Measurements from ENCODE around the gene LRP8. TPM values are rescaled to one million over a fixed set of nuclear protein-coding genes. Genes with fewer than 3 reads are reported as not detected.

The LRP8 gene
- total and polyA plus RNA-seq, 2 donors (not counting 3 experiments of a cell fraction or from before 2014, with no cell fraction given): 40.9 to 62.2 TPM

DNA sequence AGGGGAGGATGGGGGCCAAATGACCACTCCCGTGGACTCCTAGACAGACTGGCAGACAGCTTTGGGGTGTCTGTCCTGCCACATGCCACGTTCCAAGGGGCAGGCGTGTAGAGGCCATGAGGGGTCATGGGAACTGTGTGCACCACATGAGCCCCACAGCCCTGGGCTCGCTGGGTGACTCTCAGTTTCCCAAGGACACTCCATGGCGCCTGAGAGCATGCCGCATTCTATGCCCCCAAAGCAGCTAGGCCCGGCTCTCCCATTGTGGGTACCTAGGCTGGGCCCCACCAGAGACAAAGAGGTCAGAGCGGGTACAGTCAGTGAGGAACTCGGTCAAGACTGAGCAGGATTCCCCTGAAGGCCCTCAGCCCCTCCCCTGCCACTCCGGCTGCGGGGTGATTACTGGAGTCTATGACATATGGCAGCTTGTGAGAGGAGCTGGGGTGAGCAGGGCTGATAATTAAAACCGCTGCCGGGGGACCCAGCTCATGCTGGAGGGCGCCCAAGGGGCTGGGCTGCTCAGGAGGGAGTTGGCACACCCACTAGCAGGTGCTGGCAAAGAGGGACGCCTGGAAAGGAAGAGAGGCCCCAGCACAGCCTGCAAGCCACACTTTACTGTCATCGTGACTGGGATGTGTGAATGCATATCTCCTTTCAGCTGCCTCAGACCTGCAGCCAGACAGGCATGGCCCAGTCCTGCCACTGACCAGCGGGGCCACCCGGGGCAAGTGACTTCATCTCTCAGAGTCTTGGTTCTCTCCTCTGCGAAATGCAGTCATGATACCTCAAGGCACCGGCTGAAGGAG lies 8.4 kb downstream of the LRP8 start:
- TF ChIP-seq, protein P1, sequence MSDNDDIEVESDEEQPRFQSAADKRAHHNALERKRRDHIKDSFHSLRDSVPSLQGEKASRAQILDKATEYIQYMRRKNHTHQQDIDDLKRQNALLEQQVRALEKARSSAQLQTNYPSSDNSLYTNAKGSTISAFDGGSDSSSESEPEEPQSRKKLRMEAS (IDR thresholded peaks at IDR 0.05; ENCODE audit: insufficient read depth, insufficient read length): no peak
- TF ChIP-seq POLR2A (IDR thresholded peaks at IDR 0.05; ENCODE audit: low read depth, low read length) (no peak), POLR2AphosphoS5 (IDR thresholded peaks at IDR 0.05; ENCODE audit: insufficient read depth, low read depth, low read length) (no peak), FOS (IDR thresholded peaks at IDR 0.05; ENCODE audit: borderline replicate concordance, insufficient read depth, low read length) (no peak), MYC (IDR thresholded peaks at IDR 0.05; ENCODE audit: low read depth, low read length) (no peak), JUN (IDR thresholded peaks at IDR 0.05; ENCODE audit: borderline replicate concordance, insufficient read depth, insufficient read length, low read depth) (no peak), GATA2 (IDR thresholded peaks at IDR 0.05; ENCODE audit: insufficient read depth, insufficient read length, low read depth, low read length) (no peak), CTCF (IDR thresholded peaks at IDR 0.05; ENCODE audit: extremely low read depth in 1 of 2, insufficient read depth in 1 of 2, low read depth in 1 of 2, low read length in 2 of 2) (no peak), EZH2 (IDR thresholded peaks at IDR 0.05; ENCODE audit: borderline replicate concordance, low read depth, low read length, severe bottlenecking) (no peak)
- BruUV-seq (replicated peaks): no TSS peak
- Histone ChIP-seq H3K9me1 (replicated peaks; ENCODE audit: control insufficient read depth, extremely low read depth, insufficient read depth, low read length) (no peaks in the 10 kb centered on the region), H3K36me3 (ENCODE audit: control insufficient read depth in 2 of 2, extremely low read depth in 1 of 2, insufficient read depth in 2 of 2, low read length in 2 of 2) (no peaks in the 10 kb centered on the region), H3K4me3 (replicated peaks in 1 of 3; ENCODE audit: insufficient read depth in 1 of 3, low read depth in 1 of 3, low read length in 3 of 3) (no peak overlapping the region), H3K4me1 (ENCODE audit: control insufficient read depth, extremely low read depth, insufficient read depth, low read length) (no peaks in the 10 kb centered on the region), H3K9me3 (replicated peaks; ENCODE audit: control insufficient read depth, insufficient read depth, low read length) (no peaks in the 10 kb centered on the region), H3K27me3 (ENCODE audit: control insufficient read depth in 2 of 2, insufficient read depth in 2 of 2, low read length in 2 of 2) (no peaks in the 10 kb centered on the region), H3K9ac (replicated peaks; ENCODE audit: extremely low read depth, insufficient read depth, low read length) (no peak overlapping the region), H4K20me1 (replicated peaks; ENCODE audit: control insufficient read depth, extremely low read depth, insufficient read depth, low read length) (no peaks in the 10 kb centered on the region), H3K4me2 (ENCODE audit: insufficient read depth, low read length) (no peak overlapping the region), H3K79me2 (ENCODE audit: control insufficient read depth, insufficient read depth, low read length) (peaks cover 84% of the 10 kb centered on the region), H3K27ac (ENCODE audit: insufficient read depth, low read depth, low read length) (no peak overlapping the region), H2AFZ (ENCODE audit: low read depth, low read length) (no peak overlapping the region)
- CTCF ChIA-PET: interaction anchor here (1.5 kb wide), 1 partner anchor 74 kb away, joined by 6 read pairs; no protein-coding TSS in a partner anchor
- intact Hi-C loops (cut with micrococcal nuclease): no loop called here
- DNase-seq (ENCODE audit: low read depth, low spot score): no peak
- POLR2A ChIA-PET: no interaction called here
- dilution Hi-C loops (cut with MboI; ENCODE audit: extremely low pct_ligation_motif_present, low sequenced_read_pairs): no loop called here
- FAIRE-seq: no peak
